Measurements from ENCODE around the gene PRR5L.
A peak's percentile ranks its signal among the peaks of the same experiment; 100 is the strongest.

Gene PRR5L

GRCh38 chr11:36372101-36372771, 76.1 kb downstream of the PRR5L start:
- Histone ChIP-seq H3K4me3 (ENCODE audit: low read depth, low read length) (no peak overlapping the region), H3K9ac (ENCODE audit: low read depth, low read length) (no peak overlapping the region), H3K27me3 (ENCODE audit: control insufficient read depth, insufficient read depth, low read length) (peaks cover 20% of the 10 kb centered on the region), H3K9me3 (ENCODE audit: control insufficient read depth, insufficient read depth, low read length) (no peaks in the 10 kb centered on the region), H3K36me3 (ENCODE audit: control insufficient read depth, insufficient read depth, low read length) (no peaks in the 10 kb centered on the region), H3K27ac (ENCODE audit: low read depth, low read length) (no peak overlapping the region), H3K4me1 (ENCODE audit: control insufficient read depth, insufficient read depth, low read length) (peaks cover 5% of the 10 kb centered on the region; the same call in 1 of the 2 replicates)

DNA sequence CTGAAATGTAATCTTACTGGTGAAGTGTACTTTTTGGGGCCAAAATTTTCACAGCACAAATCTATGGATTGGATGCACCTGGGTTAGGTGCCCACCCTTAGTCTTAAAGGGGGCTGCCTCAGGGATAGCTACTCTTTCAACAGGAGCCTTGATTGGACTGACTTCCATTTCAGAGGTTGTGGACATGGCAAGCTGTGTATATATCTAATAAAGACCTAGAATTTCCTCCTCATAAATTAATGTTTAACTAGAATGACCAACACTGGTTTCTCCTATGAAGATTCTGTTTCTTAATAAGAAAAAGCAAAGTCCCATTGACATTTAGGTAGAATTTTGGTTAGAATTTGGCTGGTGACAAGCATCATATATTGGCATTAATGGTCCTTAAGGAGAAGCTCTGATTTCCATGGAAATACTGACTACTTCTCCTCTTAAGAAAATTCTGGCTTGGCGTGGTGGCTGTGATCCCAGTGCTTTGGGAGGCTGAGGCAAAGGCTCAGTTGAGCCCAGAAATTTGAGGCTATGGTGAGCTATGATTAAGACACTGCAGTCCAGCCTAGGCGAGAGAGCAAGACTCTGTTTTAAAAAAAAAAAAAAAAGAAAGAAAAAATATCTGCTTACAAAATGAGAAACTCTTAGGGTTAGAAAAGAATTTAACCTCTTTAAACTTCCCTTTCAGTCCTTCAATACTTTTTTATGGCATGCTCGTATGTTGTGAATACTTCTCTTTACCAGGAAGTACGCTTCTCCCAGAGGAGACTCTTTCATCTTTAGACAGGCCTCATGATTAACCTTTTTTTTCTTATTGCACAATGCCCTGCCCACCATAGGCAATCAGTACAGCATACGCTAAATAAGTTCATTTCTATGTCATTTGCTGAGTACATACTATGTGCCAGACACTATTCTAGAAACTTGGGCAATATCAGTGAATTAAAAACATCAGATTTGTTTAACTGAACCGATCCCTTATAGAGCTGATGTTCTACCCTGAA, 77.2 kb downstream of the PRR5L start:
- H3K27me3 ChIP-seq (ENCODE audit: control insufficient read depth, insufficient read depth, low read length): peaks cover 30% of the 10 kb centered on the region
- no peak overlapping the region for H3K4me3 ChIP-seq (ENCODE audit: low read depth, low read length)
- no peaks in the 10 kb centered on the region for H3K36me3 ChIP-seq (ENCODE audit: control insufficient read depth, insufficient read depth, low read length)
- peaks cover 12% of the 10 kb centered on the region; the same call in 1 of the 2 replicates for H3K4me1 ChIP-seq (ENCODE audit: control insufficient read depth, insufficient read depth, low read length)
- H3K27ac ChIP-seq (ENCODE audit: low read depth, low read length): no peak overlapping the region
- H3K9me3 ChIP-seq (ENCODE audit: control insufficient read depth, insufficient read depth, low read length): no peaks in the 10 kb centered on the region
- no peak overlapping the region for H3K9ac ChIP-seq (ENCODE audit: low read depth, low read length)

GRCh38 chr11:36374726-36375125, 78.6 kb downstream of the PRR5L start:
- H3K27me3 ChIP-seq (ENCODE audit: control insufficient read depth, insufficient read depth, low read length): peaks cover 36% of the 10 kb centered on the region
- no peak overlapping the region for H3K9ac ChIP-seq (ENCODE audit: low read depth, low read length)
- H3K9me3 ChIP-seq (ENCODE audit: control insufficient read depth, insufficient read depth, low read length): no peaks in the 10 kb centered on the region
- H3K36me3 ChIP-seq (ENCODE audit: control insufficient read depth, insufficient read depth, low read length): no peaks in the 10 kb centered on the region
- H3K4me1 ChIP-seq (ENCODE audit: control insufficient read depth, insufficient read depth, low read length): peaks cover 12% of the 10 kb centered on the region; the same call in 1 of the 2 replicates
- no peak overlapping the region for H3K4me3 ChIP-seq (ENCODE audit: low read depth, low read length)
- H3K27ac ChIP-seq (ENCODE audit: low read depth, low read length): no peak overlapping the region

- no peak overlapping the region for H3K27ac ChIP-seq (ENCODE audit: low read depth, low read length)
- peak overlapping the region; percentile 71 for H3K4me3 ChIP-seq (ENCODE audit: low read depth, low read length)
- no peaks in the 10 kb centered on the region for H3K36me3 ChIP-seq (ENCODE audit: control insufficient read depth, insufficient read depth, low read length)
- H3K27me3 ChIP-seq (ENCODE audit: control insufficient read depth, insufficient read depth, low read length): peaks cover 36% of the 10 kb centered on the region
- peaks cover 12% of the 10 kb centered on the region; the same call in 1 of the 2 replicates for H3K4me1 ChIP-seq (ENCODE audit: control insufficient read depth, insufficient read depth, low read length)
- H3K9ac ChIP-seq (ENCODE audit: low read depth, low read length): no peak overlapping the region
- H3K9me3 ChIP-seq (ENCODE audit: control insufficient read depth, insufficient read depth, low read length): no peaks in the 10 kb centered on the region
These were observed 79.4 kb downstream of the PRR5L start for GRCh38 chr11:36375353-36376008.

GRCh38 chr11:36376009-36376887, 80.2 kb downstream of the PRR5L start:
- peaks cover 36% of the 10 kb centered on the region for H3K27me3 ChIP-seq (ENCODE audit: control insufficient read depth, insufficient read depth, low read length)
- H3K9ac ChIP-seq (ENCODE audit: low read depth, low read length): peak overlapping the region; percentile 52; the same call in 1 of the 2 replicates
- H3K9me3 ChIP-seq (ENCODE audit: control insufficient read depth, insufficient read depth, low read length): no peaks in the 10 kb centered on the region
- H3K4me1 ChIP-seq (ENCODE audit: control insufficient read depth, insufficient read depth, low read length): peaks cover 12% of the 10 kb centered on the region; the same call in 1 of the 2 replicates
- no peak overlapping the region for H3K27ac ChIP-seq (ENCODE audit: low read depth, low read length)
- peak overlapping the region; percentile 71 for H3K4me3 ChIP-seq (ENCODE audit: low read depth, low read length)
- no peaks in the 10 kb centered on the region for H3K36me3 ChIP-seq (ENCODE audit: control insufficient read depth, insufficient read depth, low read length)

DNA sequence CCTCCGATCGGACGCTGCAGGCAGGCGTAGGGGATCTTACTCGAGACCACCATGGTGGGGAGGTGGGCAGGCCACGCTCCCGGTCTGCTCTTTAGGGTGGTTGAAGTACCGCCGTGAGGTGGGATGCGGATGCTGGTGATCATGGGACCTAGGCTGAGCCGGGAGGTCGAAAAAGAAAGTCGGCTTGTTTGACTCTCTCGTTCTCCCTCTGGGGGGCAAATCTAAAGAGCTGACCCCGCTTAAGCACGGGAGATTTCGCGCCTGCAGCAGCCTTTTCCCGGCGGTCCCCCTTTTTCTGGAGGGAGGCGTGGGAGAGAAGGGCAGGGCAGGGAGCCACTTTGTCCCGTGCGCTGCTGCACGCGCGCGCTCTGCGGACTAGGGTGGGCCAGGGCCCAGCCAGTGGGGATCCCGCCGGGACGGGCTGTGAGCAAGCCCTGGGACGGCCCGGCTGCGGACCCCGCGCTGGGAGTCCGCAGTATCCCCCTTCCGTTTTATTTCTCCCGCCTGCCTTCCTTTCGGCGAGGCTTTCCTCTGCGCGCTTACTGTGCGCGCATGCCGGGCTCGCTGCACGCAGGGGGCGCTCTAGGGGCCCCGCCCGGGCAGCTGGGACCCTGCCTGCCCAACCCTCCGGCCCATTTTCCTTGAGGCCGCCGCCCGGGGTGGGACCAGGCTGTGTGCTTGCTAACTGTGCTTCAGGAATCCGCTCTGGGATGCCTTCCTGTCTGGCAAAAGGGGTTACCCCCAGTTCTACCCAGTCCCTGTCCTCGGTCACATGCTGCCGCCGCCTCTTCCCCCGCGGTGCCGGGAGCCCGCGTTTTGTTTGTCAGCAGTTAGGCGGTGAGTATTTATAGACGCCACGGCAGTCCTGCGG, 81.0 kb downstream of the PRR5L start:
- no peaks in the 10 kb centered on the region for H3K9me3 ChIP-seq (ENCODE audit: control insufficient read depth, insufficient read depth, low read length)
- H3K9ac ChIP-seq (ENCODE audit: low read depth, low read length): peak overlapping the region; percentile 52
- peaks cover 36% of the 10 kb centered on the region for H3K27me3 ChIP-seq (ENCODE audit: control insufficient read depth, insufficient read depth, low read length)
- no peaks in the 10 kb centered on the region for H3K36me3 ChIP-seq (ENCODE audit: control insufficient read depth, insufficient read depth, low read length)
- peak overlapping the region; percentile 71 for H3K4me3 ChIP-seq (ENCODE audit: low read depth, low read length)
- no peak overlapping the region for H3K27ac ChIP-seq (ENCODE audit: low read depth, low read length)
- H3K4me1 ChIP-seq (ENCODE audit: control insufficient read depth, insufficient read depth, low read length): peaks cover 12% of the 10 kb centered on the region; the same call in 1 of the 2 replicates

- Histone ChIP-seq H3K4me3 (ENCODE audit: low read depth, low read length) (peak overlapping the region; percentile 71), H3K27me3 (ENCODE audit: control insufficient read depth, insufficient read depth, low read length) (peaks cover 36% of the 10 kb centered on the region), H3K27ac (ENCODE audit: low read depth, low read length) (no peak overlapping the region), H3K9ac (ENCODE audit: low read depth, low read length) (peak overlapping the region; percentile 52), H3K4me1 (ENCODE audit: control insufficient read depth, insufficient read depth, low read length) (peaks cover 12% of the 10 kb centered on the region; the same call in 1 of the 2 replicates), H3K36me3 (ENCODE audit: control insufficient read depth, insufficient read depth, low read length) (no peaks in the 10 kb centered on the region), H3K9me3 (ENCODE audit: control insufficient read depth, insufficient read depth, low read length) (no peaks in the 10 kb centered on the region)
These were observed 81.9 kb downstream of the PRR5L start for GRCh38 chr11:36377759-36378564.

- Histone ChIP-seq H3K4me1 (ENCODE audit: control insufficient read depth, insufficient read depth, low read length) (peaks cover 12% of the 10 kb centered on the region; the same call in 1 of the 2 replicates), H3K9ac (ENCODE audit: low read depth, low read length) (no peak overlapping the region), H3K27me3 (ENCODE audit: control insufficient read depth, insufficient read depth, low read length) (peaks cover 36% of the 10 kb centered on the region), H3K27ac (ENCODE audit: low read depth, low read length) (no peak overlapping the region), H3K4me3 (ENCODE audit: low read depth, low read length) (no peak overlapping the region), H3K9me3 (ENCODE audit: control insufficient read depth, insufficient read depth, low read length) (no peaks in the 10 kb centered on the region), H3K36me3 (ENCODE audit: control insufficient read depth, insufficient read depth, low read length) (no peaks in the 10 kb centered on the region)
These were observed 83.6 kb downstream of the PRR5L start for GRCh38 chr11:36379653-36380052.
